Breast epithelium (tissue), 3 donors: ENCODE measurements around the gene GPX2.

ENCODE experiments used
- POLR2A ChIP-seq: fragments of 450-650 bp; IDR thresholded peaks from one replicate; pipeline ENCODE4 v1.6.1; 2016; ENCODE audit warnings: antibody characterized with exemption, mild to moderate bottlenecking, moderate library complexity
- TF ChIP-seq, protein P1 (sequence below), 3 donors: fragments of 450-650 bp; IDR thresholded peaks; one replicate each; pipeline ENCODE4 v1.5.1; 2016 to 2017; ENCODE audit warnings: antibody characterized with exemption in 3 of 3, mild to moderate bottlenecking in 3 of 3, moderate library complexity in 3 of 3

GRCh38 chr14:64910847-64911495 is 31.6 kb downstream of the GPX2 start:
- TF ChIP-seq, protein P1, sequence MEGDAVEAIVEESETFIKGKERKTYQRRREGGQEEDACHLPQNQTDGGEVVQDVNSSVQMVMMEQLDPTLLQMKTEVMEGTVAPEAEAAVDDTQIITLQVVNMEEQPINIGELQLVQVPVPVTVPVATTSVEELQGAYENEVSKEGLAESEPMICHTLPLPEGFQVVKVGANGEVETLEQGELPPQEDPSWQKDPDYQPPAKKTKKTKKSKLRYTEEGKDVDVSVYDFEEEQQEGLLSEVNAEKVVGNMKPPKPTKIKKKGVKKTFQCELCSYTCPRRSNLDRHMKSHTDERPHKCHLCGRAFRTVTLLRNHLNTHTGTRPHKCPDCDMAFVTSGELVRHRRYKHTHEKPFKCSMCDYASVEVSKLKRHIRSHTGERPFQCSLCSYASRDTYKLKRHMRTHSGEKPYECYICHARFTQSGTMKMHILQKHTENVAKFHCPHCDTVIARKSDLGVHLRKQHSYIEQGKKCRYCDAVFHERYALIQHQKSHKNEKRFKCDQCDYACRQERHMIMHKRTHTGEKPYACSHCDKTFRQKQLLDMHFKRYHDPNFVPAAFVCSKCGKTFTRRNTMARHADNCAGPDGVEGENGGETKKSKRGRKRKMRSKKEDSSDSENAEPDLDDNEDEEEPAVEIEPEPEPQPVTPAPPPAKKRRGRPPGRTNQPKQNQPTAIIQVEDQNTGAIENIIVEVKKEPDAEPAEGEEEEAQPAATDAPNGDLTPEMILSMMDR (IDR thresholded peaks at IDR 0.05) = peak in 1 of 3 donors; percentile 26
- no peak for TF ChIP-seq POLR2A
